Endothelial cell of umbilical vein (primary cell): Measurements from ENCODE around the gene ZDHHC3. TPM values are rescaled to one million over a fixed set of nuclear protein-coding genes. Genes with fewer than 3 reads are reported as not detected.

Experiments
- BruUV-seq: library from RNA; stranded (reverse); fragments of 400-500 nt; replicated peaks from 2 replicates; lab custom pipeline; 2021; lab: Mats Ljungman, UMichigan
- CTCF ChIA-PET: fragments of 300-600, 350-600 bp; sonication (Branson Sonifier 250); formaldehyde crosslinking; loops from one replicate; lab custom pipeline; 2021; ENCODE audit warnings: antibody characterized with exemption, inconsistent platforms; lab: Charles Lee
- POLR2A ChIA-PET: fragments of 300-600, 350-600 bp; sonication (Branson Sonifier 250); formaldehyde crosslinking; loops from one replicate; lab custom pipeline; 2021; ENCODE audit warnings: antibody characterized with exemption, inconsistent platforms; lab: Charles Lee
- DNase-seq: peaks from one replicate; pipeline ENCODE4 v3.0.0-alpha.2; 2011; ENCODE audit warnings: low read depth, low spot score
- FAIRE-seq: peaks from 2 replicates; lab custom pipeline; 2011; peaks lifted over from hg19 to GRCh38; lab: Jason Lieb, UNC
- H2AFZ ChIP-seq: 2 replicates; pipeline ENCODE4 v1.6.0; 2012; ENCODE audit warnings: low read depth, low read length, control low read depth, inconsistent platforms
- H3K27ac ChIP-seq: 2 replicates; pipeline ENCODE4 v1.5.1; 2011; ENCODE audit warnings: low read depth, mild to moderate bottlenecking, control low read depth, low read length, moderate library complexity; ENCODE audit not compliant: insufficient read depth
- H3K27me3 ChIP-seq, 2 experiments: 2 replicates each; pipeline versions ENCODE4 v1.6.0 to v1.6.1; 2011; ENCODE audit warnings: low read length in 2 of 2, mixed read lengths in 1 of 2; ENCODE audit not compliant: control insufficient read depth in 2 of 2, insufficient read depth in 2 of 2
- H3K36me3 ChIP-seq, 2 experiments: 2 replicates in 1 of 2; 3 replicates in 1 of 2; pipeline ENCODE4 v1.5.1; 2011; ENCODE audit warnings: low read length in 2 of 2, mild to moderate bottlenecking in 1 of 2, moderate library complexity in 1 of 2; ENCODE audit not compliant: control insufficient read depth in 2 of 2, insufficient read depth in 2 of 2; ENCODE audit errors: extremely low read depth in 1 of 2
- H3K4me1 ChIP-seq: 3 replicates; pipeline ENCODE4 v1.5.1; 2011; ENCODE audit warnings: mild to moderate bottlenecking, low read length; ENCODE audit not compliant: control insufficient read depth, insufficient read depth; ENCODE audit errors: extremely low read depth
- H3K4me2 ChIP-seq: 2 replicates; pipeline ENCODE4 v1.6.1; 2011; ENCODE audit warnings: low read length, control low read depth, mixed read lengths; ENCODE audit not compliant: insufficient read depth
- H3K4me3 ChIP-seq, 3 experiments: fragments of 200-600 bp in 1 of 3; sonication (generic), shearing (Covaris generic) in 1 of 3; replicated peaks in 1 of 3; 2 replicates each; pipeline ENCODE4 v1.5.1; 2011 to 2016; ENCODE audit warnings: control low read depth in 3 of 3, low read length in 3 of 3, mild to moderate bottlenecking in 2 of 3, inconsistent platforms in 1 of 3, low read depth in 1 of 3, moderate library complexity in 1 of 3; ENCODE audit not compliant: insufficient read depth in 1 of 3
- H3K79me2 ChIP-seq: 2 replicates; pipeline ENCODE4 v1.6.0; 2012; ENCODE audit warnings: low read length, inconsistent platforms; ENCODE audit not compliant: control insufficient read depth, insufficient read depth
- H3K9ac ChIP-seq: replicated peaks from 2 replicates; pipeline ENCODE3; 2011; ENCODE audit warnings: low read length, control low read depth; ENCODE audit not compliant: insufficient read depth; ENCODE audit errors: extremely low read depth
- H3K9me1 ChIP-seq: replicated peaks from 3 replicates; pipeline ENCODE4 v1.6.0; 2011; ENCODE audit warnings: mild to moderate bottlenecking, low read length; ENCODE audit not compliant: control insufficient read depth, insufficient read depth; ENCODE audit errors: extremely low read depth
- H3K9me3 ChIP-seq: replicated peaks from 2 replicates; pipeline ENCODE4 v1.5.1; 2012; ENCODE audit warnings: low read length, inconsistent platforms; ENCODE audit not compliant: control insufficient read depth, insufficient read depth
- H4K20me1 ChIP-seq: replicated peaks from 2 replicates; pipeline ENCODE3; 2011; ENCODE audit warnings: mild to moderate bottlenecking, low read length; ENCODE audit not compliant: control insufficient read depth, insufficient read depth; ENCODE audit errors: extremely low read depth
- EZH2 ChIP-seq: IDR thresholded peaks from 2 replicates; pipeline ENCODE4 v1.6.1; 2012; ENCODE audit warnings: borderline replicate concordance, low read depth, mild to moderate bottlenecking, moderate library complexity, low read length, inconsistent platforms; ENCODE audit not compliant: severe bottlenecking
- FOS ChIP-seq: IDR thresholded peaks from 2 replicates; pipeline ENCODE4 v1.6.1; 2011; ENCODE audit warnings: mild to moderate bottlenecking, low read length, moderate library complexity, borderline replicate concordance; ENCODE audit not compliant: insufficient read depth
- GATA2 ChIP-seq: IDR thresholded peaks from 2 replicates; pipeline ENCODE4 v1.7.0; 2011; ENCODE audit warnings: low read depth, mild to moderate bottlenecking, moderate library complexity, mixed read lengths, low read length; ENCODE audit not compliant: insufficient read length, insufficient read depth
- JUN ChIP-seq: IDR thresholded peaks from 2 replicates; pipeline ENCODE4 v1.6.1; 2011; ENCODE audit warnings: borderline replicate concordance, low read depth; ENCODE audit not compliant: insufficient read length, insufficient read depth
- MYC ChIP-seq: IDR thresholded peaks from one replicate; pipeline ENCODE4 v1.6.1; 2011; ENCODE audit warnings: mild to moderate bottlenecking, low read depth, low read length
- POLR2A ChIP-seq: IDR thresholded peaks from 2 replicates; pipeline ENCODE4 v1.6.1; 2012; ENCODE audit warnings: low read depth, mild to moderate bottlenecking, control low read depth, low read length
- POLR2AphosphoS5 ChIP-seq: IDR thresholded peaks from 2 replicates; pipeline ENCODE4 v1.6.1; 2012; ENCODE audit warnings: low read depth, mild to moderate bottlenecking, control low read depth, low read length, moderate library complexity; ENCODE audit not compliant: insufficient read depth
- dilution Hi-C: fragments of 300-500 bp; cut with MboI; formaldehyde crosslinking; loops from one replicate; pipeline ENCODE4 v1.15.0; 2019; ENCODE audit warnings: low sequenced_read_pairs; ENCODE audit not compliant: extremely low pct_ligation_motif_present
- intact Hi-C: fragments of 100-400 bp; cut with micrococcal nuclease; formaldehyde crosslinking; loops from one replicate; pipeline ENCODE4 v1.10.0; 2022
- polyA plus RNA-seq, 4 experiments: library from polyadenylated mRNA; depleted of rRNA in 3 of 4; stranded (reverse) in 3 of 4; unstranded in 1 of 4; fragments of >200 nt; gene quantifications; 2 replicates each; pipeline versions ENCODE4 v1.2.1 to v1.2.3, GENCODE V29; 2011 to 2012; ENCODE audit warnings: missing spikeins in 1 of 4
- total RNA-seq: library from RNA; stranded (reverse); gene quantifications from 2 replicates; pipeline ENCODE4 v1.2.3, GENCODE V29; 2021
- TF ChIP-seq, protein P1 (sequence below): IDR thresholded peaks from 2 replicates; pipeline ENCODE4 v1.6.1; 2011; ENCODE audit not compliant: insufficient read depth, insufficient read length
- TF ChIP-seq, protein P2 (sequence below), 2 donors: IDR thresholded peaks; 1 replicate in 1 of 2; 2 replicates in 1 of 2; pipeline ENCODE4 v1.5.1; 2011; ENCODE audit warnings: low read length in 2 of 2, mild to moderate bottlenecking in 2 of 2, moderate library complexity in 2 of 2, control low read depth in 1 of 2, inconsistent platforms in 1 of 2, low read depth in 1 of 2; ENCODE audit not compliant: insufficient read depth in 1 of 2; ENCODE audit errors: extremely low read depth in 1 of 2

Gene ZDHHC3
- total and polyA plus RNA-seq, 2 donors (not counting 3 experiments of a cell fraction or from before 2014, with no cell fraction given), result 62.4 to 97.1 TPM

DNA sequence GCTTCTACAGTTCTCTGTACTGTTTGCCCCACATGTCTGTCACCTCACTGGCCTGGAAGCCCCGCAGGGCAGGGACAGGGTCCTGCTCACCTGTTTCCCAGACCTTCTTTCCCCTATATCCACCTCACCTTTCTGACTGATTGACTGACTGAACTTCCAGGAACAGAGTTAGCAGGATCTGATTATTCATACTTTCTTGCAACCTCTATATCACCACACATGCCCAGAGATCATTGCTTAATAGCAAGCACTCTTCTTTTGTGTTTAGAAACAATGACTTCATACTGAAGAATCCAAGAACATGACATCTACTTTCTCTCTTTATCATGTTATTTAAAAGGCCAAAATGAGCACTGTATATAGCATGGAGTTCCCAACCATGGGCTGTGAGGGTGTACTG lies 32.1 kb upstream of the ZDHHC3 start:
- H3K9ac ChIP-seq, result no peak overlapping the region
- H3K4me1 ChIP-seq, result peaks cover 23% of the 10 kb centered on the region
- no peak overlapping the region for H3K4me2 ChIP-seq
- ChIA-PET CTCF (no interaction called here), POLR2A (interaction anchor here (0.6 kb wide), 1 partner anchor 230 kb away, joined by 9 read pairs; no protein-coding TSS in a partner anchor)
- H4K20me1 ChIP-seq, result no peaks in the 10 kb centered on the region
- no peak overlapping the region for H2AFZ ChIP-seq
- H3K36me3 ChIP-seq, result peaks cover 0 to 3% of the 10 kb centered on the region in 2 experiments
- FAIRE-seq (no peak), DNase-seq (no peak)
- H3K9me1 ChIP-seq, result no peaks in the 10 kb centered on the region
- no peaks in the 10 kb centered on the region for H3K27me3 ChIP-seq
- TF ChIP-seq EZH2, result no peak
- no peak for TF ChIP-seq GATA2
- TF ChIP-seq JUN, result no peak
- TF ChIP-seq, protein P1, sequence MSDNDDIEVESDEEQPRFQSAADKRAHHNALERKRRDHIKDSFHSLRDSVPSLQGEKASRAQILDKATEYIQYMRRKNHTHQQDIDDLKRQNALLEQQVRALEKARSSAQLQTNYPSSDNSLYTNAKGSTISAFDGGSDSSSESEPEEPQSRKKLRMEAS, result no peak
- TF ChIP-seq MYC, result no peak
- TF ChIP-seq POLR2A, result no peak
- TF ChIP-seq, protein P2, sequence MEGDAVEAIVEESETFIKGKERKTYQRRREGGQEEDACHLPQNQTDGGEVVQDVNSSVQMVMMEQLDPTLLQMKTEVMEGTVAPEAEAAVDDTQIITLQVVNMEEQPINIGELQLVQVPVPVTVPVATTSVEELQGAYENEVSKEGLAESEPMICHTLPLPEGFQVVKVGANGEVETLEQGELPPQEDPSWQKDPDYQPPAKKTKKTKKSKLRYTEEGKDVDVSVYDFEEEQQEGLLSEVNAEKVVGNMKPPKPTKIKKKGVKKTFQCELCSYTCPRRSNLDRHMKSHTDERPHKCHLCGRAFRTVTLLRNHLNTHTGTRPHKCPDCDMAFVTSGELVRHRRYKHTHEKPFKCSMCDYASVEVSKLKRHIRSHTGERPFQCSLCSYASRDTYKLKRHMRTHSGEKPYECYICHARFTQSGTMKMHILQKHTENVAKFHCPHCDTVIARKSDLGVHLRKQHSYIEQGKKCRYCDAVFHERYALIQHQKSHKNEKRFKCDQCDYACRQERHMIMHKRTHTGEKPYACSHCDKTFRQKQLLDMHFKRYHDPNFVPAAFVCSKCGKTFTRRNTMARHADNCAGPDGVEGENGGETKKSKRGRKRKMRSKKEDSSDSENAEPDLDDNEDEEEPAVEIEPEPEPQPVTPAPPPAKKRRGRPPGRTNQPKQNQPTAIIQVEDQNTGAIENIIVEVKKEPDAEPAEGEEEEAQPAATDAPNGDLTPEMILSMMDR (IDR thresholded peaks at IDR 0.05; ENCODE audit: extremely low read depth in 1 of 2, insufficient read depth in 1 of 2, low read depth in 1 of 2, low read length in 2 of 2), result no peak
- no peak for TF ChIP-seq POLR2AphosphoS5
- no peak for TF ChIP-seq FOS
- BruUV-seq, result no TSS peak
- H3K9me3 ChIP-seq, result no peaks in the 10 kb centered on the region
- H3K27ac ChIP-seq, result no peak overlapping the region
- no peaks in the 10 kb centered on the region for H3K79me2 ChIP-seq
- no peak overlapping the region for H3K4me3 ChIP-seq
- intact Hi-C loops, result no loop called here
- dilution Hi-C loops, result no loop called here
